Measurements from ENCODE around the gene ZBTB16. TPM values are rescaled to one million over a fixed set of nuclear protein-coding genes. Genes with fewer than 3 reads are reported as not detected.

ZBTB16 gene
- polyA plus RNA-seq, 3 donors = 4.1 to 12.3 (median 8.3) TPM

DNA sequence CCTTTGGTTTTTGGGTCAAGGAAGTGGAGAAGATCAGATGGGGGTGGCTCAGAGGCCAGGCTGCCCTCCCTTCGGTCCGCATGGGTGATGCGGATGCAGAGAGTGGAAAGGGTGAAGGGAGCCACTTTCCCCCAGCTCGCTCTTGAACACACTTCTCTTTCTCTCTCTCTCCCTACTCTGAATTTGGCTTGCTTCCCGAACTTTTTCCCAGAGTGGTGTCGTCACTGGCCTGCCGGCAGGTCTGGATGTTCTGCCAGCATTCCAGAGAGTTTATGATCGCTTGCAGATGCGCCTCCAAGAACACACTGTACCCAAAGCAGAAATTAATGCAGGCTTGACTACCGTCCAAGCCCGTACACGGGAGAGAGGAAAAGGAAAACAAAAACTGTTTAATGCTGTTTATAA lies 103.2 kb downstream of the ZBTB16 start:
- no peak overlapping the region for H3K9ac ChIP-seq (ENCODE audit: insufficient read depth, low read length, poor library complexity, severe bottlenecking)
- TF ChIP-seq, protein P1, sequence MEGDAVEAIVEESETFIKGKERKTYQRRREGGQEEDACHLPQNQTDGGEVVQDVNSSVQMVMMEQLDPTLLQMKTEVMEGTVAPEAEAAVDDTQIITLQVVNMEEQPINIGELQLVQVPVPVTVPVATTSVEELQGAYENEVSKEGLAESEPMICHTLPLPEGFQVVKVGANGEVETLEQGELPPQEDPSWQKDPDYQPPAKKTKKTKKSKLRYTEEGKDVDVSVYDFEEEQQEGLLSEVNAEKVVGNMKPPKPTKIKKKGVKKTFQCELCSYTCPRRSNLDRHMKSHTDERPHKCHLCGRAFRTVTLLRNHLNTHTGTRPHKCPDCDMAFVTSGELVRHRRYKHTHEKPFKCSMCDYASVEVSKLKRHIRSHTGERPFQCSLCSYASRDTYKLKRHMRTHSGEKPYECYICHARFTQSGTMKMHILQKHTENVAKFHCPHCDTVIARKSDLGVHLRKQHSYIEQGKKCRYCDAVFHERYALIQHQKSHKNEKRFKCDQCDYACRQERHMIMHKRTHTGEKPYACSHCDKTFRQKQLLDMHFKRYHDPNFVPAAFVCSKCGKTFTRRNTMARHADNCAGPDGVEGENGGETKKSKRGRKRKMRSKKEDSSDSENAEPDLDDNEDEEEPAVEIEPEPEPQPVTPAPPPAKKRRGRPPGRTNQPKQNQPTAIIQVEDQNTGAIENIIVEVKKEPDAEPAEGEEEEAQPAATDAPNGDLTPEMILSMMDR (IDR thresholded peaks at IDR 0.05) = no peak
- H3K27ac ChIP-seq (ENCODE audit: low read depth in 1 of 2, low read length in 2 of 2) = no peak overlapping the region
- peaks cover 0 to 5% (median 2%) of the 10 kb centered on the region in 7 donors for H3K9me3 Mint-ChIP-seq
- H3K36me3 Mint-ChIP-seq = peaks cover 16 to 20% of the 10 kb centered on the region in 2 donors
- peak overlapping the region; percentile 6 for H3K4me2 ChIP-seq (replicated peaks; ENCODE audit: extremely low read depth, low read length, poor library complexity, severe bottlenecking)
- no peaks in the 10 kb centered on the region for H4K20me1 ChIP-seq (ENCODE audit: insufficient read depth, low read length)
- H3K79me2 ChIP-seq (ENCODE audit: insufficient read depth, low read length) = peaks cover 2% of the 10 kb centered on the region
- DNase-seq = no peak
- H3K4me1 Mint-ChIP-seq = peaks cover 97% of the 10 kb centered on the region
- H3K4me3 Mint-ChIP-seq = peak overlapping the region; percentile 75 to 87
- H3K36me3 ChIP-seq (replicated peaks in 1 of 2; ENCODE audit: control insufficient read depth in 1 of 2, insufficient read depth in 2 of 2, low read length in 2 of 2) = no peaks in the 10 kb centered on the region
- no peak overlapping the region for H3K4me3 ChIP-seq (replicated peaks in 1 of 3; ENCODE audit: low read depth in 2 of 3, low read length in 3 of 3)
- WGBS (ENCODE audit: insufficient coverage) = 19% methylated on average over 3 of the region's 12 CpGs
- no peaks in the 10 kb centered on the region for H3K9me3 ChIP-seq (replicated peaks in 1 of 2; ENCODE audit: control insufficient read depth in 1 of 2, insufficient read depth in 1 of 2, low read length in 2 of 2)
- intact Hi-C loops (cut with micrococcal nuclease) = loop anchor here in 1 of 2 donors (5.0 kb wide), 1 partner anchor 85 kb away; no protein-coding TSS in a partner anchor
- peaks cover 79 to 98% of the 10 kb centered on the region in 2 donors for H3K4me1 ChIP-seq (ENCODE audit: control insufficient read depth in 1 of 2, insufficient read depth in 2 of 2, low read length in 2 of 2)
- H3K27me3 ChIP-seq (ENCODE audit: control insufficient read depth in 2 of 2, insufficient read depth in 2 of 2, low read length in 2 of 2) = no peaks in the 10 kb centered on the region
- H3K27ac Mint-ChIP-seq = peak overlapping the region in 3 of 7 donors; percentile 51 to 77 (median 58)
- H2AFZ ChIP-seq (ENCODE audit: insufficient read depth, low read depth, low read length, poor library complexity, severe bottlenecking) = no peak overlapping the region
- H3K27me3 Mint-ChIP-seq (ENCODE audit: low read depth in 3 of 3) = peaks cover 0 to 1% (median 0%) of the 10 kb centered on the region in 3 donors

DNA sequence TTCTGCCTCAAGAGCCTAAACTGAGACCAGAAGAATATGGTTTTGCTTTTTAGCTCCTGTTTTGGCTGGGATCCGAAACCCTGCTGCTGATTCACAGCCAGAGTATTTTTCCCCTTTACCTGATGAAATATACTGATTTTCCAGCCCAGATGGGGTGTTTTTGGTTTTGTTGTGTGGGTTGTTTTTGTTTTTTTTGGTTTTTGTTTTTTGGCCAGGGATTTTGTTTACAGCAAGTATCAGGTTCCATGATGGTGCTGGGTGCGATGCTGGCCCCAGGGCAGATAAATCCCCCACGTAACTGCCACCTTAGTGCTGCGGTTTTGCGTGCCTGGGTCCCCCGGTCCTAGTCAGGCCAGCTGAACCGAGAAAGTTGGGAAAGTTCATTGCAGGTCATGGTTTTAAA lies 103.7 kb downstream of the ZBTB16 start:
- no peak overlapping the region for H3K4me2 ChIP-seq (replicated peaks; ENCODE audit: extremely low read depth, low read length, poor library complexity, severe bottlenecking)
- H4K20me1 ChIP-seq (ENCODE audit: insufficient read depth, low read length) = no peaks in the 10 kb centered on the region
- H3K79me2 ChIP-seq (ENCODE audit: insufficient read depth, low read length) = peaks cover 2% of the 10 kb centered on the region
- WGBS (ENCODE audit: insufficient coverage) = 89% methylated on average over 4 of the region's 7 CpGs
- no peak overlapping the region for H2AFZ ChIP-seq (ENCODE audit: insufficient read depth, low read depth, low read length, poor library complexity, severe bottlenecking)
- Mint-ChIP-seq H3K4me3 (no peak overlapping the region), H3K9me3 (peaks cover 0 to 5% (median 2%) of the 10 kb centered on the region in 7 donors), H3K36me3 (peaks cover 15 to 18% of the 10 kb centered on the region in 2 donors), H3K4me1 (peaks cover 97% of the 10 kb centered on the region), H3K27ac (peak overlapping the region in 3 of 7 donors; percentile 13 to 51 (median 31)), H3K27me3 (ENCODE audit: low read depth in 3 of 3) (peaks cover 0 to 1% (median 1%) of the 10 kb centered on the region in 3 donors)
- intact Hi-C loops (cut with micrococcal nuclease) = loop anchor here in 1 of 2 donors (5.0 kb wide), 1 partner anchor 86 kb away; no protein-coding TSS in a partner anchor
- no peaks in the 10 kb centered on the region for H3K27me3 ChIP-seq (ENCODE audit: control insufficient read depth in 2 of 2, insufficient read depth in 2 of 2, low read length in 2 of 2)
- no peak overlapping the region for H3K9ac ChIP-seq (ENCODE audit: insufficient read depth, low read length, poor library complexity, severe bottlenecking)
- no peak overlapping the region for H3K27ac ChIP-seq (ENCODE audit: low read depth in 1 of 2, low read length in 2 of 2)
- TF ChIP-seq, protein P1 (IDR thresholded peaks at IDR 0.05) = no peak
- DNase-seq = no peak
- no peaks in the 10 kb centered on the region for H3K36me3 ChIP-seq (replicated peaks in 1 of 2; ENCODE audit: control insufficient read depth in 1 of 2, insufficient read depth in 2 of 2, low read length in 2 of 2)
- no peak overlapping the region for H3K4me3 ChIP-seq (replicated peaks in 1 of 3; ENCODE audit: low read depth in 2 of 3, low read length in 3 of 3)
- peaks cover 81 to 98% of the 10 kb centered on the region in 2 donors for H3K4me1 ChIP-seq (ENCODE audit: control insufficient read depth in 1 of 2, insufficient read depth in 2 of 2, low read length in 2 of 2)
- no peaks in the 10 kb centered on the region for H3K9me3 ChIP-seq (replicated peaks in 1 of 2; ENCODE audit: control insufficient read depth in 1 of 2, insufficient read depth in 1 of 2, low read length in 2 of 2)
